Fibroblast of skin of abdomen (primary cell): ENCODE data around the gene DAAM1.

Source experiments
- DNase-seq: peaks from one replicate; pipeline ENCODE4 v3.0.0-alpha.2; 2013

The DAAM1 gene

DNA sequence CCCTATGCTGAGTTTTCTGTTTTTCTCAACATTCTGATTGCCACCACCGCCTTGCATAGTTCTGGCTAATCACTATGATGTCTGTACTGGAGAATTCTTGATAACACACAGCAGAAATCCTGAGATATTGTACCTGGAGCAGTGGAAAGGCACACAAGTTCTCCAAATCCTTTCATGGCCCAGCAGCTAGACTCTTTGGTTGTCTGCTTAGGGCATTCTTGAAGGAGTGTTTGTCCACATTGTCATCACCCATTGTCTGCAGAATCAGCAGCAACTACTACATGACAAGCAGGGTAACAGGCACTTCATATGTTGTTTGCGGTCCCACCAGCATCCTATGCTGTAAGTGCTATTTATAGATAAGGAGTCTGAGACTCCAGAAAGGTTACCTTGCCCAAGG is 128.9 kb downstream of the DAAM1 start:
- no peak for DNase-seq

GRCh38 chr14:59317798-59318505 is 129.5 kb downstream of the DAAM1 start:
- DNase-seq = no peak

DNA sequence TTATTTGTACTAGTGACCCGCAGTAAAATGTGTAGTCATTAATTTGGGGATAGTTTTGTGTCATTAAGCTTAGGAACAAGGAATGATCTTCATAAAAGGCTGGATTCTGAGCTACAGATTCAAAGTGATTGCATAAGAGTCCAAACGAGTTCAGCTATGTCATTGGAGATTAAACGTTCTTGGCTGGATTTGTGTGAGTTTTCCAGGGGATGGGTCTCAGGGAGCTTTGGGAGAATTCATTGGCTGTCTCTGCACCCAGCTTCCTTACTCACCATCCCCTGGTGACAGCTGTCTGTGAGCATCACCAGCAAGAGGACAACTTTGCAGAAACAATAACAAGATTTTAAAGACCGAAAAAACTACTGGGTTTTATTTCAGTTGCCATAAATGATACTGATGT is 130.4 kb downstream of the DAAM1 start:
- no peak for DNase-seq

GRCh38 chr14:59320361-59320760 is 131.9 kb downstream of the DAAM1 start:
- no peak for DNase-seq

DNA sequence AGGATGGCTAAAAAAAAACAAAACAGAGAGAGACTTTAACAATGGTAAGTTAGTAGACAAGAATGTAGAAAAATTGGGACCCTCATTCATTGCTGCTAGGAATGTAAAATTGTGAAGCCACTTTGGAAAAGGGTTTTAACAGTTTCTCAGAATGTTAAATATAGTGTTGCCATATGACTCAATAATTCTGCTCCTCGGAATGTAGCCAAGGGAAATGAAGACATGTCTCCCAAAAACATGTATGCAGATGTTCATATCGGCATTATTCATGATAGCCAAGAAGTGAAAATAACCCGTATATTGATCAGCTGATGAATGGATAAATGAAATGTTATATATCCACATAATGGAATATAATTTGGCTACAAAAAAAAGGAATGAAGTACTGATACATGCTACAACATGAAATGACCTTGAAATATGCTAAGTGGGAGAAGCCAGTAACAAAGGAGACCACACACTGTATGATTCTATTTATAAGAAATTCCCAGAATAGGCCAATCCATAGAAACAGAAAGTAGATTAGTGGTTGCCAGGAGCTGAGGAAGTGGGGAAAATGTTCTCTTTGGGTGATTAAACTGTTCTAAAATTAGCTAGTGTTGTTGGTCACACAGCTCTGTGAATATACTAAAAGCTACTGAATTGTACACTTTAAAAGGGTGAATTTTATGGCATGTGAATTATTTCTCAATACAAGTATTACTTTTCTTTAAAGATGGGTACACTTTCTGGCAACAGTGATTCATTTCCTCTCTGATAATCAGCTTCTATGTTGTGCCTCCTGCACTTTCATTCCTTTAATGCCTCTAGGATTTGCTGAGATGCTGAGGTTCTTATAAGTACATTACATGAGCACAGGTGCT is 132.5 kb downstream of the DAAM1 start:
- DNase-seq = peak; percentile 65

DNA sequence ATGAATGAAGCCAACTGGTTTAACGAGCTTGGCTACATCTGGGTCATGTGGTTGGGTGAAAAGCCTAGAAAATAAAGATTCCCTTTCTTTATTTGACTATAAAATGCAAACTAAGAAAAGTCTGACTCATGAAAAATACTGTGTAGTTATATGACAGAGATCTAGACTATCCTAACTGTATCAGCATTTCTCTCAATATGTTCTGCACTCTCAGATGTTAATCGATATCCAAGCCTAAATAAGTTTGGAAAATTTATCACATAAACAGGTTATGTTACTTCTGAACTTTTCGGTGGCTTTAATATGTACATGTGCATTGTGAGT is 133.1 kb downstream of the DAAM1 start:
- no peak for DNase-seq

DNA sequence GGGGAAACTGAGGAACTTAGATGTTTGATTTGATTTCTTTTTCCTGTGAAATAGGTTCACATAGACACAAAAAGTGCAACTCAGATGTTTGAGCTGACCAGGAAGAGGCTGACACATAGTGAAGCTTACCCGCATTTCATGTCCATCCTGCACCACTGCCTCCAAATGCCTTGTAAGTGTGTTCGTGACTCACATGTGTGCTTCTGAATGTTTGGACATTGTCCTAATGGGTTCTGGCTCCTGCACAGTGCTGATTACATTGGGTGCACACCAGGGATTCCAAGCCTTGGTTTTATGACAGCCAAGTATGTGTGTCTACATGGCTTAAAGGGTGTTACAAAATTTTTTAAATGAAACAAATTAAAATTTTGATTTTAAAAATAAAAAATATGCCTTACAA is 137.4 kb downstream of the DAAM1 start:
- peak; percentile 58 for DNase-seq

DNA sequence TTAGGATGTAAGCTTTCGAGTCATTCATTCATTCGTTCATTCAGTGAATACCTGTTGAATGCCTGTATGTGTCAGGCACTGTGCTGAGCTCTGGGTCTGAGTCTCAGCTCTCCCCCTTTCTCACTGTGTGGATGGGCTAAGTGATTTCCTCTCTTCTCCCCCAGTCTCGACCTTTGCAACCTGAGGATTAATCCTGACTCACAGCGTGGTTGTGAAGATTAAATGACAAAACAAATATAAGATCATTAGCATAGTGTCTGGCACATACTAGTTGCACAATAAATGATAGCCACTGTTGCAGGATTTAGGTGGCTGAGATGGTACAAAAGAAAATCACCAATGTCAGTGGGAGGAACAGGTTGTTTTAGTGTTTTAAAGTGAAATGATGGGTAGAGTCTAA is 140.0 kb downstream of the DAAM1 start:
- no peak for DNase-seq

- no peak for DNase-seq
Measured at GRCh38 chr14:59330455-59330854, 142.0 kb downstream of the DAAM1 start.

- DNase-seq = no peak
Measured at GRCh38 chr14:59331217-59331616, 142.8 kb downstream of the DAAM1 start.

- DNase-seq = peak; percentile 85
Measured at GRCh38 chr14:59332727-59333126, 144.3 kb downstream of the DAAM1 start.

DNA sequence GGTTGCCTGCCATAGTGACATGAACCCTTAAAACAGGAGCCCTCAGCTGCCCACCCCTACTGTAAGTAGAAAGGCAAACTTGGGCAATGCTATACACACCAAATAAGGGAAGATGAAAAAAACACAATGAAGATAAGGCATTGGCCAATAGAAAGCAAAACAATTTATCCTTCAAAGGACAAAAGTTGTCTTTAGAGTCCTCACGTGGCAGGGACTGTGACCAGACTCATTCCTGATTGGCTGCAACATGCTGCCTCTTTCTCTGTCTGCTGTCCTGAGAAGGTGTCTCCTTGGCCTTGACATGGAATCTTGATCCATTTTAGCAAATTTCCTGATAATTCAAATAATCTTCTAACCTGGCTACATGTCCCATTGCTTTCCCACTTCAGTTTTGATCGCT is 144.8 kb downstream of the DAAM1 start:
- DNase-seq = no peak

- peak; percentile 89 for DNase-seq
Measured at GRCh38 chr14:59333668-59334067, 145.2 kb downstream of the DAAM1 start.

GRCh38 chr14:59334253-59334652 is 145.8 kb downstream of the DAAM1 start:
- no peak for DNase-seq

GRCh38 chr14:59336098-59336497 is 147.6 kb downstream of the DAAM1 start:
- DNase-seq = no peak

- DNase-seq = no peak
Measured at GRCh38 chr14:59336706-59337105, 148.2 kb downstream of the DAAM1 start.

- peak; percentile 81 for DNase-seq
Measured at GRCh38 chr14:59337141-59337611, 148.7 kb downstream of the DAAM1 start.

DNA sequence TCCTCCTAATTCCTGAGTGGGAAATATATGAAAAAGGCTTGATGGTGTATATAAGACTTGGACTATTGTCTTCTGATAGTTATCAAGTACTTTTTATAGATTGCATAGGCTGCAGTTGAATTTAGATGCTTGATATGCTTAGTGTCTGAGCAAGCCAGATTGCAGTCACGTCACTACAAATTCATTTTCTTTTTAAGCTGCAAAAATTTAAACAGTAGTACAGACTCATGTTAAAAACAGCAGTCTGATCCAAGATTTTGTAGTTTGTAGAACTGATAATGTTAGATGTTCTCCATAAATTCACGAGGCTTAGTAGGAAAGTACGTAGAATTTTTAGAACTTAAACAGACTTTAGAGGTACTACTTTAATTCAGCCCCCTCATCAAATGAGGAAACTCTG is 150.3 kb downstream of the DAAM1 start:
- no peak for DNase-seq

- DNase-seq = peak; percentile 25
Measured at GRCh38 chr14:59339524-59340330, 151.3 kb downstream of the DAAM1 start.

DNA sequence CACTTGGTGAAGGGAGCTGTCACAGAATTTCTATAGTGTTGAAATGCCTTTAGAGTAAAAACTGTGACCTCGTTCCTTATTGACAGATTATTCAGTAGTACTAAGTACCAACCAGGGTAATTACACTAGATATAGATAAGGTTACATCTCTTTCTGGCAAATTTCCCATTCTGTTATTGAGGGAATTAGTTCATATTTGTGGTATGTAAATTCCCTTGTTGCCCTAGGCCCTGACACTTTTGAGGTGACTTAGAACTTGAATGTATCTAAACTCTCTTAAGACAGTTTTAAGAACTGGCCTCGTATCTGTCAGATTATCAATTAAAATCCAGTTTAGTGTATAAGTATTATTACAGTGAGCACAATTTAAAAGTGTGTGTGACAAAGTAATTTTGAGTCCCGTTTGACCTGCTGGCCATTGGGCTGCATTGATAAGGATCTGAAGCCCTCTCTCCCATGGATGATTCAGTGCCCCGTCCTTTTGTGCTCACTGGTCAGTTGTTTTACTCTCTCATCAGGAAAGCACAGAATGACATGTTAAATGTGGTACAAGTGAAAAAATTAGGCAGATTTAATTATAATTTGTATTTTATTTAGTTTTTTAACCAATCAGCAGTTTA is 153.5 kb downstream of the DAAM1 start:
- DNase-seq = no peak

DNA sequence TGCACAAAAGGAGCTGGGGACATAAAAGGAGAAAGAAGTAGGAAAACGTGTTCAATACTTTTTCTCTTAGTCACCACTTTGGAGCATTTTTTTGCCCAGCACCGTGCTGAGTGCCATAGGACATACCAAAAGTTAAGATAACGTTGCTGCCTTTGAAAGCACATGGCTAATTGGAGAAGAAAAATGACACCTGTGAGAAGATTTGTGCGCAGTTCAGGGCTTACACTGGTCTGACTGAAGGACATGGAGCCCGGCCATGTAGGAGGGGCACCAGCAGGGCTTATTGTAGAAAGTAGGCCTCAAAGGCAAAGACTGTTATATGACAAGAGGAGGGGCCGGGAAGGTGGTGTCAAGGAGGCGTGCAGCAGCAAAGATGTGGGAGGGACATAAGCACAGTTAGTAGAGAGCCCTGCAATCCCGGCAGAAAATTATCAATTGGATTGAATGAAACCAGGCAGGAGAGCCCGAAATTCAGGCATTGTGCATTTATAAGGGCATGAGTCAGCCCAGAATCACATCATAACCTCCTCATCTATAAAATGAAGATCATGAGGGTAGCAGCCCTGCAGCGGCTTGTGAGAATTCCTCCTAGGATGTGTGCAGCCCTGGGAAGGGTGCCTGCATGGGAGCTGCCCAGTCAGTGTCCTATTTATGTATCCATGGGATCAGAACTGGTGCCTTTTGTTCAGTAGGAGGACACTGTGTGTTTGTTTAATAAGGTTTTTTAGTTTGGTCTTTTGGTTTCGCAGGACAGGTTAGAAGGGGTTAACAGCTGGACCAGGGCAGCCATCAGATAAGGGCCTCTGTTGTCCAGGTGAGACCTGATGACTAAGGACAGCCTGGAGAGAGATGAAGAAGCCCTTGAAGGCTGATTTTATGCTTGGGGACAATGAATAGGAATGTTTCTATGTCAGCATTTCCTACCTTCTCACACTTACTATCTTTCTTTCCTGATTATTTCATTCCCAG is 154.3 kb downstream of the DAAM1 start:
- peak; percentile 14 for DNase-seq

DNA sequence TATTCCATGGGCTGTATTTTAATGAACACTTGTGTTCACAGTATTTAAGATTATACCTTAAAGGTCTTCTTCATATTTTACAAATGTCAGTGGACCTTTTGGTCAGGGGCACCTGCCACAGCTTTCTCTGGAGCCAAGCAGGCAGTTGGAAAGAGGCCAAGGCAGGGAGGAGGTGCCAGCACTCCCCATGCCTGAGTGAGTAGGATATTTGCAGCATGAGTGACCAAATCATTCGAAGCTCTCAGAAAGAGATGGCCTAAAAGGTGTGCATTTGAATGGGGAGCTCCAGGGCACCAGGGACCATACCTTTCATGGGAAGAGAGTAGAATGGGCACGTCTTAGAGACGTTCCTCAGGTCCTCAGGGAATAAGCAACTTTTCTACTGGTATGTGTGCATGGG is 155.1 kb downstream of the DAAM1 start:
- DNase-seq = no peak
